ENCODE measurements around the gene FAM199X. TPM values are rescaled to one million over a fixed set of nuclear protein-coding genes. Genes with fewer than 3 reads are reported as not detected.
A peak's percentile ranks its signal among the peaks of the same experiment; 100 is the strongest.

Gene FAM199X
- total RNA-seq, 1 donor from 2014 or later = 16.1 TPM

DNA sequence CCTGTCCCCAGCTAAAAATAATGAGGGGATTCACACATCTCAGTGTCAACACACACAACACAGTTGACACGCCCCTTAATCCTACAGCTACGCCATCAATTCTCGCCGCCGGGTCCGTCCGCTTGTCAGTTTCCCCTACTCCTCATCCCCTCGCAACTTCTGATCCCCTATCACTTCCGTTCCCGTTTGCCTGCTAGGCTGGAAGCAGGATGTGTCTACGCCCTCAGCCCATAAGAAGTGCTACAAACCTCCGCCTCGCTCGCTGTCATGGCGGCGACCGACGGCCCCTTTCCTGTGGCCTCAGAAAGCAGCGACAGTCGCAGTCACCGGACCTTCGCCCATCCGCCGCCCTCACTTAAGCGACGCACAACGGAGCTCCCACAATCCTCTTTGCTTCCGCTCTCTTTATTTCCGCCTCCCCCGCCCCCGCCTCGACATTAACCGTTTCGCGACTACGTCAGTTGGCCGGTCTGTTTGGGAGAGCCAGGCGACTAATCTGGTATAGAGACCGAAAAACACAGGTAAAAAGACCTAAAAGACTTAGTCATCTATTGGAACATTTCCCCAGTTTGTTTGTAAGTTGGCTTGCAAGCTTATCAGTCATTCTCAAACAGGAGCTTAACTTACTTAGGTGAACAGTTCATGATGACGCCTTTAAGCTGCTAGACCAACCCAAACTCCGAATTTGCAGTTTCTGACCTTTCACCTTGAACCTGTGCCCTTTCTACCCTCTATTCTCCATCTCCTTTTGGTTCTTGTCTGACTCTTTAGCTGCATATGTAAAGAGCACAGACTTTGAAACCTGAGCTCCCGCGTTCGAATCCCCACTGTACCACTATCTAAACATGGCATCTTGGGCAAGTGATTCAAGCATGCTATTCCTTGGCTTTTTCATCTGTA is 9.4 kb upstream of the FAM199X start, which contains the start of gene SLC25A53:
SLC25A53 (minus strand) TSS at position 380 of the 900 bp plus-strand sequence. CDS start 51,752 bp downstream, outside the sequence.
- TF ChIP-seq CTCF (conservative IDR thresholded peaks at IDR 0.05; ENCODE audit: low read depth, low read length) = no peak
- DNase-seq (ENCODE audit: low read depth) = no peak
- H3K4me3 ChIP-seq (ENCODE audit: low read depth, low read length) = peak within 1 kb of the TSS; percentile 77

DNA sequence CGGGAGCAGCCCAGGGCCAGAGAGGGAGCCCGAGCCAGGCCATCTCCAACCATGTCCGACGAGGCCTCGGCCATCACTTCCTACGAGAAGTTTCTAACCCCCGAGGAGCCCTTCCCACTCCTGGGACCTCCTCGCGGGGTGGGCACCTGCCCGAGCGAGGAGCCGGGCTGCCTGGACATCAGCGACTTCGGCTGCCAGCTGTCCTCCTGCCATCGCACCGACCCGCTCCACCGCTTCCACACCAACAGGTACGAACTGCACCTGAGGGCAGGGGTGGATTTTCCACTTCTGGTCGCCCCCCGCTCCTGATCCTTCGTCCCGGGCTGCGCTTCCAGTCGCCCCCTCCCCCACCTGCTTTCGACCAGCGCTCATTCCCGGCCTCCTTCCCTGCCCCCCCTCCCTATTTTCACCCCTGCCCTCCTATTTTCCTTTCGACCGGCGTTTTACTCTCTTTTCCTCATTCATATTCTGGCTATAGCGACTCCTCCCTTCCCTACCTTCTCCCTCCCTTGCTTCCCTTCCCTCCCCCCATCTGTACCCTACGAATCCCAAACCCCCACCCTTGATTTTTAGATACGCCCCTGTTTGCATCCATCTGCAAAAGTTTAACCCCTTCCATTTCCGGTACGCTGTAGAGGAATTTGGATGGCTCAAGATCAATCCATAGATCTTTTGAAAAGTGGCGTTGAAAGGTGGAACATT is 633 bp downstream of the FAM199X start:
- no peak for TF ChIP-seq CTCF (conservative IDR thresholded peaks at IDR 0.05; ENCODE audit: low read depth, low read length)
- no peak for DNase-seq (ENCODE audit: low read depth)
- peak overlapping the region; percentile 79 for H3K4me3 ChIP-seq (ENCODE audit: low read depth, low read length)

- TF ChIP-seq CTCF (conservative IDR thresholded peaks at IDR 0.05; ENCODE audit: low read depth, low read length) = no peak
- DNase-seq (ENCODE audit: low read depth) = peak; percentile 38
- peak overlapping the region; percentile 79 for H3K4me3 ChIP-seq (ENCODE audit: low read depth, low read length)
Observed at GRCh38 chrX:104168127-104168526, 1.9 kb downstream of the FAM199X start.

DNA sequence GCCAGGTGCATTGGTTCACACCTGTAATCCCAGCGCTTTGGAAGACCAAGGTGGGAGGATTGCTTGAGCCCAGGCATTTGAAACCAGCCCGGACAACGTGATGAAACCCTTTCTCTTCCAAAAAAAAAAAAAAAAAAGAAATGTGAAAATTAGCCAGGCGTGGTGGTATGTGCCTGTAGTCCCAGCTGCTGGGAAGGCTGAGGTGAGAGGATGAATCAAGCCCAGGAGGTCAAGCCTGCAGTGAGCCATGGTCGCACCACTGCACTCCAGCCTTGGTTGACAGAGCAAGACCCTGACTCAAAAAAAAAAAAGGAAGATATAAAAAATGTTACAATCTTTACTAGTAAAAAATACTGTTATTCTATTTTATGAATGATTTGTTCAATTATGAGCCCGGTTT is 5.9 kb downstream of the FAM199X start:
- no peak overlapping the region for H3K4me3 ChIP-seq (ENCODE audit: low read depth, low read length)
- no peak for TF ChIP-seq CTCF (conservative IDR thresholded peaks at IDR 0.05; ENCODE audit: low read depth, low read length)
- DNase-seq (ENCODE audit: low read depth) = peak; percentile 59

DNA sequence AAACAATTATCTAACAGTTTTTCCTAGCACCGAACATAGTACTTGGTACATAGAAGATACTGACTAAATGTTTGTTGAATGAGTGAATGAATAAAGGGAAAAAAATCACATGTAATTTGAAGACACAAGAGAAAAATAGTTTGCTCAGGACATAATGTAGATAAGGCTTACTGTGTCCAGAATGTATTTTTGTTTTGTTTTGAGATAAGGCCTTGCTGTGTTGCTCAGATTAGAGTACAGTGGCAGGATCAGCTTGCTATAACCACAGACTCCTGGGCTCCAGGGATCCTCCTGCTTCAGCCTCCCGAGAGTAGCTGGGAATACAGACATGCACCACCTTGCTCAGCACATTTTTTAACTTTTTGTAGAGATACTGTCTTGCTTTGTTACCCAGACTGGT is 6.5 kb downstream of the FAM199X start:
- DNase-seq (ENCODE audit: low read depth) = no peak
- no peak overlapping the region for H3K4me3 ChIP-seq (ENCODE audit: low read depth, low read length)
- no peak for TF ChIP-seq CTCF (conservative IDR thresholded peaks at IDR 0.05; ENCODE audit: low read depth, low read length)

- H3K4me3 ChIP-seq (ENCODE audit: low read depth, low read length) = no peak overlapping the region
- no peak for TF ChIP-seq CTCF (conservative IDR thresholded peaks at IDR 0.05; ENCODE audit: low read depth, low read length)
Observed at GRCh38 chrX:104173841-104174240, 7.6 kb downstream of the FAM199X start.

More at GRCh38 chrX:104173841-104174240, 7.6 kb downstream of the FAM199X start:
- no peak for DNase-seq (ENCODE audit: low read depth)
